Prostate gland (tissue), 2 donors: ENCODE results near the gene TMEM109. TPM values are rescaled to one million over a fixed set of nuclear protein-coding genes. Genes with fewer than 3 reads are reported as not detected.

ENCODE experiments used
- DNase-seq: peaks from one replicate; pipeline ENCODE4 v3.0.0-alpha.2; 2019; ENCODE audit warnings: low spot score
- H3K27ac ChIP-seq, 2 donors: fragments of 200-600 bp; sonication (generic); 2 replicates each; pipeline ENCODE4 v1.5.1; 2017 to 2019
- H3K27me3 ChIP-seq: fragments of 200-600 bp; sonication (generic); replicated peaks from 2 replicates; pipeline ENCODE4 v1.5.1; 2019; ENCODE audit not compliant: insufficient read depth
- H3K36me3 ChIP-seq, 2 donors: fragments of 200-600 bp; sonication (generic); 1 replicate in 1 of 2; 2 replicates in 1 of 2; pipeline versions ENCODE4 v1.5.1 to v1.8.1; 2017 to 2019
- H3K4me1 ChIP-seq: fragments of 200-600 bp; sonication (generic); replicated peaks from 2 replicates; pipeline ENCODE4 v1.5.1; 2019
- H3K4me3 ChIP-seq, 2 donors: fragments of 200-600 bp; sonication (generic); 2 replicates each; pipeline ENCODE4 v1.5.1; 2017 to 2019
- H3K9me3 ChIP-seq: fragments of 200-600 bp; sonication (generic); 2 replicates; pipeline ENCODE4 v1.5.1; 2017
- CTCF ChIP-seq, 4 experiments: fragments of 200-600 bp in 2 of 4; fragments of 450-650 bp in 2 of 4; sonication (generic) in 2 of 4; IDR thresholded peaks; 1 replicate in 3 of 4; 2 replicates in 1 of 4; pipeline ENCODE4 v1.5.1; 2016 to 2019; ENCODE audit warnings: antibody characterized with exemption in 4 of 4, mild to moderate bottlenecking in 2 of 4, moderate library complexity in 2 of 4
- POLR2A ChIP-seq: fragments of 450-650 bp; IDR thresholded peaks from one replicate; pipeline ENCODE4 v1.6.1; 2016; ENCODE audit warnings: antibody characterized with exemption, mild to moderate bottlenecking
- POLR2AphosphoS5 ChIP-seq: sonication (generic); formaldehyde crosslinking; IDR thresholded peaks from one replicate; pipeline ENCODE4 v1.6.1; 2017; ENCODE audit warnings: antibody characterized with exemption
- WGBS: methylation state at CpG from one replicate; pipeline ENCODE4 v1.1.5; 2018; 5-methylcytosine and 5-hydroxymethylcytosine counted together
- intact Hi-C: fragments of 100-400 bp; cut with DNase I; formaldehyde crosslinking; loops from one replicate; pipeline ENCODE4 v1.14.2; 2022
- total RNA-seq, 2 donors: library from RNA; depleted of rRNA; stranded (reverse); fragments of >200 nt; gene quantifications; one replicate each; pipeline ENCODE4 v1.1.0, GENCODE V29; 2016

The TMEM109 gene
- total RNA-seq, 2 donors from 2014 or later: 106 to 122 TPM

GRCh38 chr11:60874421-60875365 lies 39.3 kb upstream of the TMEM109 start:
- H3K4me1 ChIP-seq: no peaks in the 10 kb centered on the region
- no peak for TF ChIP-seq POLR2A
- H3K27ac ChIP-seq: no peak overlapping the region
- intact Hi-C loops: loop anchor here (5.0 kb wide), 1 partner anchor 32 kb away; the partner anchor contains the start of gene CCDC86
- H3K36me3 ChIP-seq: no peaks in the 10 kb centered on the region
- H3K27me3 ChIP-seq: no peaks in the 10 kb centered on the region
- H3K4me3 ChIP-seq: no peak overlapping the region
- DNase-seq: no peak
- WGBS: 89% methylated on average over 13 of the region's 13 CpGs
- H3K9me3 ChIP-seq: no peaks in the 10 kb centered on the region

- no peaks in the 10 kb centered on the region for H3K4me1 ChIP-seq
- H3K9me3 ChIP-seq: no peaks in the 10 kb centered on the region
- intact Hi-C loops: loop anchor here (5.0 kb wide), 1 partner anchor 33 kb away; the partner anchor contains the start of gene CCDC86
- H3K4me3 ChIP-seq: no peak overlapping the region
- 83% methylated on average over 7 of the region's 7 CpGs for WGBS
- H3K27ac ChIP-seq: no peak overlapping the region
- H3K27me3 ChIP-seq: no peaks in the 10 kb centered on the region
- H3K36me3 ChIP-seq: no peaks in the 10 kb centered on the region
- no peak for DNase-seq
- TF ChIP-seq CTCF (IDR thresholded peaks at IDR 0.05): no peak
- no peak for TF ChIP-seq POLR2AphosphoS5
- TF ChIP-seq POLR2A: no peak
Observed at GRCh38 chr11:60875366-60876167, 38.4 kb upstream of the TMEM109 start.

GRCh38 chr11:60876168-60876485 lies 37.8 kb upstream of the TMEM109 start:
- DNase-seq: no peak
- intact Hi-C loops: loop anchor here (5.0 kb wide), 1 partner anchor 34 kb away; the partner anchor contains the start of gene CCDC86
- H3K27ac ChIP-seq: no peak overlapping the region
- no peak overlapping the region for H3K4me3 ChIP-seq
- no peak for TF ChIP-seq POLR2A
- no peak for TF ChIP-seq POLR2AphosphoS5
- no peak for TF ChIP-seq CTCF (IDR thresholded peaks at IDR 0.05)
- H3K27me3 ChIP-seq: no peaks in the 10 kb centered on the region
- WGBS: 93% methylated on average over 2 of the region's 2 CpGs
- H3K4me1 ChIP-seq: no peaks in the 10 kb centered on the region
- H3K36me3 ChIP-seq: no peaks in the 10 kb centered on the region
- no peaks in the 10 kb centered on the region for H3K9me3 ChIP-seq

GRCh38 chr11:60878245-60879101 lies 35.5 kb upstream of the TMEM109 start:
- 60% methylated on average over 5 of the region's 5 CpGs for WGBS
- Histone ChIP-seq H3K27me3 (no peaks in the 10 kb centered on the region), H3K27ac (peak overlapping the region; percentile 59 to 65), H3K4me3 (no peak overlapping the region), H3K36me3 (no peaks in the 10 kb centered on the region), H3K9me3 (no peaks in the 10 kb centered on the region), H3K4me1 (no peaks in the 10 kb centered on the region)
- TF ChIP-seq POLR2A (no peak), POLR2AphosphoS5 (peak; percentile 19), CTCF (IDR thresholded peaks at IDR 0.05) (no peak)
- intact Hi-C loops: loop anchor here (5.0 kb wide), 1 partner anchor 36 kb away; the partner anchor contains the start of gene CCDC86
- no peak for DNase-seq
